ENCODE data around the gene CACNA1I. TPM values are rescaled to one million over a fixed set of nuclear protein-coding genes. Genes with fewer than 3 reads are reported as not detected.
A peak's percentile ranks its signal among the peaks of the same experiment; 100 is the strongest.

Gene CACNA1I
- total and polyA plus RNA-seq, 12 donors = under 0.01 to 0.06 (median 0.05) TPM; not detected in 6

GRCh38 chr22:39524089-39524752, 46.3 kb upstream of the CACNA1I start:
- peak overlapping the region in 4 of 10 donors; percentile 8 to 100 (median 97) for H3K4me3 ChIP-seq
- no peak for ATAC-seq
- TF ChIP-seq CTCF (IDR thresholded peaks at IDR 0.05) = no peak
- no peaks in the 10 kb centered on the region for H3K9me3 ChIP-seq
- no peak for DNase-seq
- intact Hi-C loops (cut with DNase I) = loop anchor here in 8 of 10 donors (5.0 to 10.0 kb wide), 5 partner anchors 179 to 359 kb away; partner anchors contain the start of genes RPL3 (in 5 of the 8) and SYNGR1 (in 3 of the 8)
- peak overlapping the region in 7 of 10 donors; percentile 8 to 100 (median 99) for H3K27ac ChIP-seq
- H3K27me3 ChIP-seq = no peaks in the 10 kb centered on the region
- H3K4me1 ChIP-seq = peaks cover 35 to 81% (median 65%) of the 10 kb centered on the region in 9 donors
- 67 to 68% methylated on average over 13 of the region's 13 CpGs for WGBS, 2 donors
- H3K36me3 ChIP-seq = peaks cover 0 to 69% (median 23%) of the 10 kb centered on the region in 9 donors

- H3K9me3 ChIP-seq = no peaks in the 10 kb centered on the region
- H3K36me3 ChIP-seq = peaks cover 0 to 77% (median 23%) of the 10 kb centered on the region in 9 donors
- intact Hi-C loops (cut with DNase I) = loop anchor here (5.0 to 10.0 kb wide), 9 partner anchors 33 to 373 kb away; partner anchors contain the start of genes RPL3 (in 5 of the 10), SYNGR1 (in 3 of the 10) and CBX7 (in 1 of the 10)
- peaks cover 38 to 86% (median 71%) of the 10 kb centered on the region in 9 donors for H3K4me1 ChIP-seq
- DNase-seq = no peak
- H3K4me3 ChIP-seq = peak overlapping the region in 1 of 10 donors; percentile 99
- peak overlapping the region in 7 of 10 donors; percentile 8 to 100 (median 37) for H3K27ac ChIP-seq
- 72 to 77% methylated on average over 10 of the region's 10 CpGs for WGBS, 2 donors
- H3K27me3 ChIP-seq = no peaks in the 10 kb centered on the region
- TF ChIP-seq CTCF (IDR thresholded peaks at IDR 0.05) = no peak
- no peak for ATAC-seq
Observed at GRCh38 chr22:39524753-39525657, 45.5 kb upstream of the CACNA1I start.

- DNase-seq = no peak
- no peak overlapping the region for H3K4me3 ChIP-seq
- intact Hi-C loops (cut with DNase I) = loop anchor here (5.0 to 10.0 kb wide), 8 partner anchors 33 to 373 kb away; partner anchors contain the start of genes RPL3 (in 3 of the 10), SYNGR1 (in 3 of the 10) and CBX7 (in 1 of the 10)
Observed at GRCh38 chr22:39525658-39525975, 44.9 kb upstream of the CACNA1I start.

More at GRCh38 chr22:39525658-39525975, 44.9 kb upstream of the CACNA1I start:
- ATAC-seq = no peak
- TF ChIP-seq CTCF (IDR thresholded peaks at IDR 0.05) = no peak
- WGBS, 2 donors = 66 to 82% methylated on average over 4 of the region's 4 CpGs
- Histone ChIP-seq H3K27ac (peak overlapping the region in 5 of 10 donors; percentile 1 to 100 (median 34)), H3K36me3 (peaks cover 0 to 83% (median 23%) of the 10 kb centered on the region in 9 donors), H3K9me3 (no peaks in the 10 kb centered on the region), H3K4me1 (peaks cover 38 to 92% (median 77%) of the 10 kb centered on the region in 9 donors), H3K27me3 (no peaks in the 10 kb centered on the region)
